ENCODE measurements around the gene CSNK1G2.

The CSNK1G2 gene

GRCh38 chr19:1918975-1919374 lies 22.0 kb upstream of the CSNK1G2 start:
- DNase-seq (ENCODE audit: low read depth in 2 of 2): no peak

DNA sequence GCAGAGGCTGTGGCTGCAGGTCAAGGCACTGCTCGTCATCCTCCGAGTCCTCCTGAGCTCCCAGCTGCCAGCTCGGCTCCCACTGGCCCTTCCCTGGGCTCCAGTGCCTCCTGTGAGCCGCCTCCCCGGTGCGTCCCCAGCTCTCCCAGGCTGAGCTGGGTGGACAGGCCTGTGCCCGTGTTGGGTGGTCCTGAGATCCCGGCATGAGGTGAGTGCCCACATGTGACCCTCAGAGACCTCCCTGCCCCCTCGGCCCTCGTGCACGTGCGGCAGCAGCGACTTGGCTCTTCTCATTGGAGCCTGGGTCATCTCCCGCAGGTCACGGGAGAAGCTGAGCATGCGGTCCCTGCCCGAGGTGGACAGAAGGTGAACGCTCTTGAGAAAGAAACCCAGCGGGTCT lies 20.3 kb upstream of the CSNK1G2 start:
- DNase-seq (ENCODE audit: low read depth in 2 of 2): no peak

DNA sequence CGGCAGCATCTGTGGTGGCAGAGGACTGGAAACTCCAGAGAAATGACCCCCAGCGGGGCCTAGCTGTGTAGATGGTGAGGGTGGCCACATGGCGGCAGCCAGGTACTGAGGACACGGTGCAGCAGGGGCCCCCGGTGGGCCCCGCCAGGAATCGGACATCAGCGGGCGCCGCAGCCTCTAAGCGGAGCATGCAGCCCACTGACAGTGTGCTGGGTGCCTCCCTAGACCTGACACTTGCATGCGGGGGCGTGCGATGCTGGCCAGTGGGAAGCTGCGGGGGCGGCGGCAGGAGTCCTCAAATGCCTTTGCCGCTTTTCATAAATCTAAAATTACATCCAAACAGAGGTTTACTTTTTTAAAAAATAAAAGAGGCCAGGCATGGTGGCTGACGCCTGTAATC lies 19.6 kb upstream of the CSNK1G2 start:
- DNase-seq (ENCODE audit: low read depth in 2 of 2): no peak

DNA sequence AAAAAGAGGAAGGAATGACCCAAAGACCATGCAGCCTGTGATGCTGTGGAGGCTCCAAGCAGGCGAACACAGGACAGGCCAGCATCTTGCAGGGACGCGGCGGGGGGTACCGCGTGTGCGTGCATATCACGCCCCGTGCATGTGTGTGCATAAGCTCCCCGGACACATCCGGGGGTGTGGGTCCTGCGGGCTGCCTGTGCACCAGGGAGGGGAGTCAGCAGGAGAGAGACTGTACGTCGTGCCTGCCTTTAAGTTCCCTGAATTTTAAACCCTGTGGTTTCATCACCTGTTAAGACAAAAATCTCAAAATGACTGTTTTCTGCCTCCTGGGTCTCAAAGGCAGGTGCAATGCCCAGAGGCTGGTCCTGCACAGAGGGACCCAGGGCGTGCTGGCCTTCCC lies 19.1 kb upstream of the CSNK1G2 start:
- DNase-seq (ENCODE audit: low read depth in 2 of 2): no peak

- DNase-seq (ENCODE audit: low read depth in 2 of 2): no peak
These were observed 18.2 kb upstream of the CSNK1G2 start for GRCh38 chr19:1922803-1923202.

GRCh38 chr19:1923319-1923718 lies 17.7 kb upstream of the CSNK1G2 start:
- no peak for DNase-seq (ENCODE audit: low read depth in 2 of 2)

DNA sequence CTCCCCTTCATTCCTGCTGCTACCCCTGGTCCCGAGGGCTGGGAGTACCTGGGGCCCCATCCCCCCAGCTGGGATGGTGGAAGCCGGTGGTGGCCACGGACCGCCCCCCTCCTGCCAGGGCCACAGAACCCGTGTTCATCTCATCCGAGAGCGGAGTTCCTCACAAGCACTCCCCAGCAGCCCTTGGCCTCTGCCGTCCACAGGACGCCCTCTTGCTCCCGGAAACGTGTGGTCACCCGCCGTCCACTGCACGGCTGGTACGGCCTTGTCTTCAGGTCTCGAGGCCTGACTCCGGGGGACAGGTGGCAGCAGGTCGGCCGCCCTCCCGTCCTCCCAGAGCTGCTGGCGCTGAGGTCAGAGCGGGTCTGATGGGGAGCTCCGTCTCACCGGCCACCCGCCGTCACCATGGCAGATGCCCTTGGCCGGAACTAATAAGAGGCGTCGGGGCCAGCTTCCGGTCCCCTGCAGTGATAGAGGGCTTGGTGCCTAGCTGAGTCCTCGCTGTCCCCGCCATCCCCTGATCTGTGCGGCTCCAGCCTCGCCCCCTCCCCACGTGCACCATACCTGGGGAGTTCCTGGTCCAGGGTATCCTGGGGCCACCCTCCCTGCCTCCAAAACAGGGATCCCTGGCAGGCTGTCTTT lies 16.5 kb upstream of the CSNK1G2 start:
- DNase-seq (ENCODE audit: low read depth in 2 of 2): no peak

GRCh38 chr19:1925544-1925943 lies 15.4 kb upstream of the CSNK1G2 start:
- DNase-seq (ENCODE audit: low read depth in 2 of 2): no peak

DNA sequence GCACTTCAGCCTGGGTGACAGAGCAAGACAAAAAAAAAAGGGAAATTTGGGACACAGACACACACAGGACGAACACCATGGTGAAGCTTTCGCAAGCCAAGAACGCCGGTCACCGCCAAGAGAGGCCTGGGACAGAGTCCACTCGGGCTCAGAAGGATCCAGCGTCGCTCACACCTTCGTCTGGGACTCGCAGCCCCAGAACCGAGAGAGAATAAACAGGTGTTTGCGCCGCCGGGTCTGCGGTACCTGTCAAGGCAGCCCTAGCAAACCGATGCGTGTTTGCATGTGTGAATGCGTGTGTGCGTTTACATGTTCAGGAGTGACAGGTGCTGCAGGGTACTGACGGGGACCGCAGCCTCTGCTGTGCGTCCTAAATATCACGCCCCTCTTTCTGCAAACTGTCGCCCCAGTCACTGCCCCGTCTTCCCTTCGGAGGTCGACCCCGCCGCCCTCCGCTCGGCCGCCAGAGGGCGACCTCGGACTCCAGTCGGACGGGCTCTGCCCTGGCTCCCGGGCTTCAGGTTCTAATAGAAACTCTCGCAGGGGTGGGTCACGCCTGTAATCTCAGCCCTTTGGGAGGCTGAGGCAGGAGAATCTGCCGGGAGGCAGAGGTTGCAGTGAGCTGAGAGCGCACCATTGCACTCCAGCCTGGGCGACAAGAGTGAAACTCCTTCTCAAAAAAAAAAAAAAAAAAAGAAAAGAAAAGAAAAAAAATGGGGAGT lies 11.8 kb upstream of the CSNK1G2 start:
- DNase-seq (ENCODE audit: low read depth in 2 of 2): peak; percentile 61 to 79

DNA sequence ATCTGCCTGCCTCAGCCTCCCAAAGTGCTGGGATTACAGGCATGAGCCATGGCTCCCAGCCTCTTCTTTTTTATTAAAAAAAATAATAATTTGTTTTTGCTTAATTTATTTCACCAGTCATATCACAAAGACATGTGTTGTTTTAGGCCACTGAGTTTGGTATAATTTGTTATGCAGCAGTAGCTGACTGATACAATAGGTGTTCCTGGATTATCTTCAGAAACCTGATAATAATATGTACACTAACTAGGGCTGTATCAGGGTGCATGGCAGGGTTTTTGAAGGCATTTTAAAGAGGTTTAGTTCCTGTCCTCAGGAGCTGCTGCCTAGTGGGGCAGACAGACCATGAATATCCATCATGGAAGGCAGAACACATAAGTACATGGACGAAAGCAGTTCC lies 9.5 kb upstream of the CSNK1G2 start:
- DNase-seq (ENCODE audit: low read depth in 2 of 2): no peak

GRCh38 chr19:1932395-1932794 lies 8.6 kb upstream of the CSNK1G2 start:
- DNase-seq (ENCODE audit: low read depth in 2 of 2): no peak

- no peak for DNase-seq (ENCODE audit: low read depth in 2 of 2)
These were observed 7.7 kb upstream of the CSNK1G2 start for GRCh38 chr19:1933244-1933643.

- DNase-seq (ENCODE audit: low read depth in 2 of 2): no peak
These were observed 7.0 kb upstream of the CSNK1G2 start for GRCh38 chr19:1933942-1934341.

GRCh38 chr19:1935484-1936208 lies 5.3 kb upstream of the CSNK1G2 start:
- DNase-seq (ENCODE audit: low read depth in 2 of 2): no peak

GRCh38 chr19:1936430-1936829 lies 4.5 kb upstream of the CSNK1G2 start:
- DNase-seq (ENCODE audit: low read depth in 2 of 2): no peak

DNA sequence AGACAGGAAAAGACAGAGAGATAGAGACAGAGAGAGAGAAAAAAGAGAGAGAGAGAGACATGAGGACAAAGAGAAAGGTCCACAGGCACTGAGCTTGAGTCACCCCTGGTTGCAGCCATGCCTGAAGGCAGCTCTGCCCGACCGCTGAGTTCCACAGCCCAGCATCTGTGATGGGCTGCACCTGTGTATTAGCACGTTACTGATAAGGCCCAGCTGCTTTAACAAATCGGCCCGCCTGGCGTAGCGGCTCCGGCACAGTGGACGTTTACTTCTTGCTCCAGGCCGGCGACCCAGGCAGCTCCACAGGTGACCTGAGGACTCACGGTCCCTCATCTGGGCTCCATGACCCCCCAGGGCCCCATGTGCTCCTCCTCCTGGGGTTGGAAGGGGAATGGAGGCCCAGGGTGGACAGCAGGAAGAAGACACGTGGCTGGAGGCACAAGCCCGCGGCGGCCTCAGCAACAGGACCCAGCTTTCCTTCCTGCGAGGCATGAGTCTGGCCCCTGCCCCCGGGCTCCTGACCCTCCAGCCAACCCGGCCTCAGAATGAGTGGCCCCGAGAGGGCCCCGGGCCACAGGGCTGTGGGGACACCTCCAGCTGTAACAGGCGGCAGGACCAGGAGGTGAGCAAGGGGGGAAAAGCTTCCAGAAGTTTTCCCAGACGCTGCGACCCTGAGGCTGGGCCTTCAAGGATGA lies 3.9 kb upstream of the CSNK1G2 start:
- no peak for DNase-seq (ENCODE audit: low read depth in 2 of 2)

GRCh38 chr19:1938071-1938470 lies 2.9 kb upstream of the CSNK1G2 start:
- DNase-seq (ENCODE audit: low read depth in 2 of 2): no peak

DNA sequence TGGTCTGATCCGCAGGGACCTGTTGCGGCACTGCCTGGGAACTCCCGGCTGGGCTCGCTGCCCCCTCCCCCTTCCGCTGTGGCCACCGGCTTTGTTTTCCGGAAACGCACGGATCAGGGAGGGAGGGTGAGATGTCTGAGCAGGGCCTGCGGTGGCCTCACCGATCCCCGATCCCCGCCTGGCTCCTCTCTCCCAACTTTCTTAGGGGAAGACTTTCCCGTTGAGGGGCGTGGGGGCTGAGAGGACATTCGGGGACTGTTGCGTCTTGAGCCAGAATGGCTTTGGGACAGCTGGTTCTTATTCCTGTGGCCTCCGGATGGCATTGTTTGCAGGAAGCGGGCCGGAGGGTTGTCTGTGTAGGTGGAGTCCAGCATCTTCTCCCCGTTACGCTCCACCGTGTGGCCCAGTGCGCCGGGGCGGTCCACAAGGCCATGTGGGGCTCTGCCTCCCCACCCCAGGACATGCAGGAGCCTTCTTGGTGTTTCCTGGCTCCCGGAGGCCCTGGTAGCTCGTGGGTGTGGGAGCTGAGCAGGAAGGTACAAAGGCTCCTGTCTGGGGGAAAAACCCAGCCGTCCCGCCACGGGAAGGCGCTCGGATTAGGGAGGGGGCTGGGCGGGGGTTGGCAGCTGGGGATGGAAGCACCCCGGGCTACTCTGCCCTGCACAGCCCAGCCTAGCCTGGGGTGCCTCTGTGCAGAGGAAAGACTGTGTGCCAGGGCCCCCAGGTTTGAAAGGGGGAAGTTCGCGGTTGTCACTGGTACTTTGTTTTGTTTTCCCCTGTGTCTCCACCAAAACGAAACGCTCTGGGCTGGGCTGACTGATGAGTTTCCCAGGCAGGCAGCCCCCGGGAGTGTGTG lies 1.3 kb downstream of the CSNK1G2 start:
- peak; percentile 53 to 61 for DNase-seq (ENCODE audit: low read depth in 2 of 2)

DNA sequence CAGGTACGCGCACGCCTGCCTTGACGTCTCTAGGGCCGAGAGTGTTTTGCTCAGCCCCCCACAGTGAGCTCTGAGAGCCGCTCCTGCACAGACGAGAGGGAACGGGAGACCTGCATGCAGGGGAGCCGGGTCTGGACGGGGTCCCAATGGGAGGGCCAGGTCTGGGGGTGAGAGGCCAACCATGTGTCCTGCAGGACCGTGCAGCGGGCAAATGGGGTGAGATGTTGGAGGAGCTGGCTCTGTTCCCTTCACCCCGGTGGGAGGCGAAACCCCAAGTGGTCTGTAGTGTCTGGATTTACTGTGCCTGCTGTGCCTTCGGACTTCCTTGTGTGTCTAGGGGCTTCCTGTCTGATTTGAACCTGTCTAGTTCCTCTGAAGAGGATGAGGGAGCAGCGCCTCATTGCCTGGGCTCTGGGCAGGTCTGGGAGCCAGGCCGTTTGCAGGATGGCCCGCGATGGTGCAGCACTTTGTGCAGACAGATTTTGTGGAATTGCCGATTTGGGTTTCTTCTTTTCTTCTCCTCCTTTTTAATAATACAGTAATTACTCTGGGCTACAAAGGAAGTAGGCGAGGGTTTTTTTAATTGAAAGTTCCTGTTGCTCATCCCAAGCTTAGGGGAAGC lies 2.1 kb downstream of the CSNK1G2 start:
- no peak for DNase-seq (ENCODE audit: low read depth in 2 of 2)

- DNase-seq (ENCODE audit: low read depth in 2 of 2): no peak
These were observed 2.7 kb downstream of the CSNK1G2 start for GRCh38 chr19:1943661-1944087.
